ENCODE data around the gene VPS51. TPM values are rescaled to one million over a fixed set of nuclear protein-coding genes. Genes with fewer than 3 reads are reported as not detected.

VPS51 gene
- total RNA-seq, 1 donor from 2014 or later = 41.4 TPM

GRCh38 chr11:65131895-65132237 is 35.9 kb downstream of the VPS51 start:
- H3K27me3 Mint-ChIP-seq (ENCODE audit: low read depth, unreplicated experiment) = no peaks in the 10 kb centered on the region
- Histone ChIP-seq H4K20me1 (ENCODE audit: insufficient read depth, low read length) (peaks cover 61% of the 10 kb centered on the region), H3K4me3 (ENCODE audit: insufficient read depth, low read depth, low read length) (no peak overlapping the region), H2AFZ (ENCODE audit: low read depth, low read length) (no peak overlapping the region), H3K4me2 (ENCODE audit: low read length) (no peak overlapping the region), H3K9ac (ENCODE audit: low read length) (peak overlapping the region; percentile 2), H3K4me1 (ENCODE audit: insufficient read depth, low read length) (peaks cover 13% of the 10 kb centered on the region), H3K27ac (ENCODE audit: low read depth, low read length) (no peak overlapping the region), H3K36me3 (ENCODE audit: insufficient read depth, low read length) (peaks cover 33% of the 10 kb centered on the region), H3K9me3 (ENCODE audit: insufficient read depth, low read depth, low read length) (no peaks in the 10 kb centered on the region), H3K79me2 (ENCODE audit: insufficient read depth, low read length) (peaks cover 38% of the 10 kb centered on the region), H3K27me3 (ENCODE audit: insufficient read depth, low read length) (no peaks in the 10 kb centered on the region)
- H3K4me1 Mint-ChIP-seq (ENCODE audit: low read depth, unreplicated experiment) = peaks cover 8% of the 10 kb centered on the region
- no peaks in the 10 kb centered on the region for H3K9me3 Mint-ChIP-seq (ENCODE audit: unreplicated experiment)
- FAIRE-seq (no peak), DNase-seq (ENCODE audit: low read depth) (no peak)
- H3K27ac Mint-ChIP-seq (ENCODE audit: unreplicated experiment) = no peak overlapping the region
- H3K4me3 Mint-ChIP-seq (ENCODE audit: unreplicated experiment) = no peak overlapping the region
- H3K36me3 Mint-ChIP-seq (ENCODE audit: low read depth, unreplicated experiment) = peaks cover 18% of the 10 kb centered on the region
- TF ChIP-seq EZH2 (IDR thresholded peaks at IDR 0.05; ENCODE audit: insufficient read depth, low read length) = no peak
- TF ChIP-seq CTCF (IDR thresholded peaks at IDR 0.05; ENCODE audit: insufficient read depth, low read depth, low read length) = no peak

- Histone ChIP-seq H3K4me1 (ENCODE audit: insufficient read depth, low read length) (peaks cover 13% of the 10 kb centered on the region), H3K9ac (ENCODE audit: low read length) (peak overlapping the region; percentile 98), H3K9me3 (ENCODE audit: insufficient read depth, low read depth, low read length) (no peaks in the 10 kb centered on the region), H3K79me2 (ENCODE audit: insufficient read depth, low read length) (peaks cover 38% of the 10 kb centered on the region), H3K36me3 (ENCODE audit: insufficient read depth, low read length) (peaks cover 28% of the 10 kb centered on the region), H3K4me3 (ENCODE audit: insufficient read depth, low read depth, low read length) (peak overlapping the region; percentile 3), H3K27me3 (ENCODE audit: insufficient read depth, low read length) (no peaks in the 10 kb centered on the region), H3K4me2 (ENCODE audit: low read length) (peak overlapping the region; percentile 98), H2AFZ (ENCODE audit: low read depth, low read length) (no peak overlapping the region), H3K27ac (ENCODE audit: low read depth, low read length) (no peak overlapping the region), H4K20me1 (ENCODE audit: insufficient read depth, low read length) (peaks cover 60% of the 10 kb centered on the region)
- Mint-ChIP-seq H3K36me3 (ENCODE audit: low read depth, unreplicated experiment) (peaks cover 15% of the 10 kb centered on the region), H3K9me3 (ENCODE audit: unreplicated experiment) (no peaks in the 10 kb centered on the region), H3K4me3 (ENCODE audit: unreplicated experiment) (peak overlapping the region; percentile 99), H3K27me3 (ENCODE audit: low read depth, unreplicated experiment) (no peaks in the 10 kb centered on the region), H3K4me1 (ENCODE audit: low read depth, unreplicated experiment) (peaks cover 8% of the 10 kb centered on the region), H3K27ac (ENCODE audit: unreplicated experiment) (peak overlapping the region; percentile 66)
- FAIRE-seq (no peak), DNase-seq (ENCODE audit: low read depth) (no peak)
- TF ChIP-seq CTCF (IDR thresholded peaks at IDR 0.05; ENCODE audit: insufficient read depth, low read depth, low read length) = no peak
- no peak for TF ChIP-seq EZH2 (IDR thresholded peaks at IDR 0.05; ENCODE audit: insufficient read depth, low read length)
These were observed 36.4 kb downstream of the VPS51 start for GRCh38 chr11:65132238-65132987.
